Left ventricle myocardium inferior (tissue), 1 donor: Measurements from ENCODE around the gene CDYL. TPM values are rescaled to one million over a fixed set of nuclear protein-coding genes. Genes with fewer than 3 reads are reported as not detected.
A peak's percentile ranks its signal among the peaks of the same experiment; 100 is the strongest.

Experiments used
- DNase-seq: peaks from one replicate; pipeline ENCODE4 v3.0.0-alpha.2; 2020
- H3K27ac ChIP-seq: fragments of 200-600 bp; replicated peaks from 2 replicates; pipeline ENCODE4 v1.8.0; 2021
- H3K27me3 ChIP-seq: fragments of 200-600 bp; 2 replicates; pipeline ENCODE4 v1.8.0; 2021; ENCODE audit warnings: low read depth
- H3K36me3 ChIP-seq: fragments of 200-600 bp; 2 replicates; pipeline ENCODE4 v1.8.0; 2021
- H3K4me1 ChIP-seq: fragments of 200-600 bp; 2 replicates; pipeline ENCODE4 v1.8.0; 2021
- H3K4me3 ChIP-seq: fragments of 200-600 bp; 2 replicates; pipeline ENCODE4 v1.8.0; 2021; ENCODE audit warnings: mild to moderate bottlenecking, moderate library complexity
- H3K9me3 ChIP-seq: fragments of 200-600 bp; replicated peaks from 2 replicates; pipeline ENCODE4 v1.8.0; 2021
- intact Hi-C: fragments of 100-400 bp; cut with micrococcal nuclease; formaldehyde crosslinking; loops from one replicate; pipeline ENCODE4 v1.11.0; 2022
- total RNA-seq: library from RNA; stranded (reverse); fragmentation: NEBNext Ultra II Directional; extraction: Animal tissue kit (Norgen Biotek cat#: 25700); gene quantifications from one replicate; pipeline ENCODE4 v1.2.1, GENCODE V29; 2021
- TF ChIP-seq, protein P1 (sequence below): fragments of 200-600 bp; IDR thresholded peaks from 2 replicates; pipeline ENCODE4 v1.8.0; 2021; ENCODE audit warnings: antibody characterized with exemption, mild to moderate bottlenecking, borderline replicate concordance
- donor health status: DM: no; HTN: yes; CAD: no; lungs with severe emphysema.

The CDYL gene
- total RNA-seq, 1 donor from 2014 or later, result 27.7 TPM

DNA sequence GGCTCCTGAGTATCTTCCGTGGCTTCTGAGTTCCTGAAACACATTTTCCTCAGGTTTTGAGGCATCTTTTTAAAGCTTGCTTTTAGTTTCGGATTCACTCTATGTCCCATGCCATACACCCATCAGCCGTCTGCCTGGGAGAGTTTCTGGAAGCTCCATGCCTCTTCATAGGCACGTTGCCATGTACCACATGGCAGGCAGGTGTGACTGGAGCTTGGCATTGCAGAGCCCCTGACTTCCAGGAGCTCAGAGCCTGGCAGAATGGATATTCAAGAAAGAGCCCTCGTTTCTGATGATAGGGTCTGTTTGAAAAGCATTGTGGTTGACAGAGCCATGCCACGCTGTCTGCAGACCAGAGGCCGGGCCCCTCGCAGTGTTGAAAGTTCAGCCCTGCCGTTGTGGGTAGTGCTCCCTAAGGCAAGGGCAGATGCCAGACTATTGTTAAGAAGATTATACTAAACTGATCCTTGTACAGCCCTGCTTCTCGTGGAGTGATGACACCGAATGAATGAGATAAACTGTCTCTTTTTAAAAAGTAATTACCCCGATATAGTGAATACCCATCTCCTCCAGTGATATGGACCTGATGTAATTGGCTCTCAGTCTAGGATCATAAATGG is 127.7 kb downstream of the CDYL start:
- Histone ChIP-seq H3K4me1 (peaks cover 16% of the 10 kb centered on the region), H3K36me3 (peaks cover 13% of the 10 kb centered on the region), H3K27ac (no peak overlapping the region), H3K9me3 (peaks cover 8% of the 10 kb centered on the region), H3K4me3 (no peak overlapping the region), H3K27me3 (no peaks in the 10 kb centered on the region)
- DNase-seq, result no peak
- intact Hi-C loops, result no loop called here
- TF ChIP-seq, protein P1, sequence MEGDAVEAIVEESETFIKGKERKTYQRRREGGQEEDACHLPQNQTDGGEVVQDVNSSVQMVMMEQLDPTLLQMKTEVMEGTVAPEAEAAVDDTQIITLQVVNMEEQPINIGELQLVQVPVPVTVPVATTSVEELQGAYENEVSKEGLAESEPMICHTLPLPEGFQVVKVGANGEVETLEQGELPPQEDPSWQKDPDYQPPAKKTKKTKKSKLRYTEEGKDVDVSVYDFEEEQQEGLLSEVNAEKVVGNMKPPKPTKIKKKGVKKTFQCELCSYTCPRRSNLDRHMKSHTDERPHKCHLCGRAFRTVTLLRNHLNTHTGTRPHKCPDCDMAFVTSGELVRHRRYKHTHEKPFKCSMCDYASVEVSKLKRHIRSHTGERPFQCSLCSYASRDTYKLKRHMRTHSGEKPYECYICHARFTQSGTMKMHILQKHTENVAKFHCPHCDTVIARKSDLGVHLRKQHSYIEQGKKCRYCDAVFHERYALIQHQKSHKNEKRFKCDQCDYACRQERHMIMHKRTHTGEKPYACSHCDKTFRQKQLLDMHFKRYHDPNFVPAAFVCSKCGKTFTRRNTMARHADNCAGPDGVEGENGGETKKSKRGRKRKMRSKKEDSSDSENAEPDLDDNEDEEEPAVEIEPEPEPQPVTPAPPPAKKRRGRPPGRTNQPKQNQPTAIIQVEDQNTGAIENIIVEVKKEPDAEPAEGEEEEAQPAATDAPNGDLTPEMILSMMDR, result no peak

DNA sequence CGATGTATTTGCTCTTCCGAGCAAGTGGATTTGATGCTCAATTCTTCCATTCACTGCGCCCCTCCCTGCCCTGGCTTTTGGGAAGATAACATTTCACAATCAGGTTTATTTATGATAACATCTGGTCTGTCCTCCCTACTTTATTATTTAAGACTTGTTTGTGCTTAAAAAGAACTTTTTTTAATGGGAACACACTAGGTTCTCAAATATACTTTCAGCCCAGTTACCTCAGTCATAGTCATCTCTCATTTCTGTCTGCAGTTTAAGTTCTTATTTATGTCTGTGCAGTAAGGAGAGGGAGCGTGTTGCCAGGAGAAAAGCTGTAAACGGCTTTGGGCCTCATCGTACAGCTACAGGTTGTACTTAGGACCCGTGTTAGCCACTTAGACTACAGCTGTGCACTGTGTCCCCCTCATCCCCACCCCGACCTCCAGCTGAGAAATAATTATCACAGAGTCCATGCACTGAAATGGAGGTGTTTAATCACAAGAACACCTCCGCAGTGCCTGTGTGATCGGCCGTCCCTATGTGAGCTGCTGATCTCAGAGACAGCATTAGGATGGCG is 128.3 kb downstream of the CDYL start:
- Histone ChIP-seq H3K4me3 (no peak overlapping the region), H3K9me3 (peaks cover under 1% of the 10 kb centered on the region), H3K27me3 (no peaks in the 10 kb centered on the region), H3K27ac (no peak overlapping the region), H3K4me1 (peaks cover 16% of the 10 kb centered on the region), H3K36me3 (peaks cover 6% of the 10 kb centered on the region)
- intact Hi-C loops, result no loop called here
- DNase-seq, result no peak
- TF ChIP-seq, protein P1, result no peak

DNA sequence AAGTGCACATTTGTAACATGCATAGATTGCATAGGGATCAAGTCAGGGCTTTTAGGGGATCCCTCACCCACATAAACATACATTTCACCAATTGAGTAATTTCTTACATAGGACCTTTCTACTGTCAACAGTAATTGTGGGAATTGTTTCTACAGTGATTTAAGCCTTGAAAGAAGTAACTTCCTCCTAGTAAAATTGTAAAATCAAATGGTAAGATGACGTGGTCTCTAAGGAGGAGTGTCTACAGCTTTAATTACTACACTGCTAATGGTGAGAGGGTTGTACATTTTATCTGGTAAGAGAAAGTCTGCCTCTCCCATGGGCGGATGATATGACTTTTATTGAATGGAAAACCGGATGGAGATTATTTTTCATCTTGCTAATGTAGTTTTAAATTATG is 129.6 kb downstream of the CDYL start:
- H3K9me3 ChIP-seq, result no peaks in the 10 kb centered on the region
- intact Hi-C loops, result no loop called here
- H3K36me3 ChIP-seq, result peaks cover 6% of the 10 kb centered on the region
- no peak overlapping the region for H3K27ac ChIP-seq
- no peak for DNase-seq
- no peaks in the 10 kb centered on the region for H3K27me3 ChIP-seq
- peaks cover 16% of the 10 kb centered on the region for H3K4me1 ChIP-seq
- no peak overlapping the region for H3K4me3 ChIP-seq
- TF ChIP-seq, protein P1, result no peak

DNA sequence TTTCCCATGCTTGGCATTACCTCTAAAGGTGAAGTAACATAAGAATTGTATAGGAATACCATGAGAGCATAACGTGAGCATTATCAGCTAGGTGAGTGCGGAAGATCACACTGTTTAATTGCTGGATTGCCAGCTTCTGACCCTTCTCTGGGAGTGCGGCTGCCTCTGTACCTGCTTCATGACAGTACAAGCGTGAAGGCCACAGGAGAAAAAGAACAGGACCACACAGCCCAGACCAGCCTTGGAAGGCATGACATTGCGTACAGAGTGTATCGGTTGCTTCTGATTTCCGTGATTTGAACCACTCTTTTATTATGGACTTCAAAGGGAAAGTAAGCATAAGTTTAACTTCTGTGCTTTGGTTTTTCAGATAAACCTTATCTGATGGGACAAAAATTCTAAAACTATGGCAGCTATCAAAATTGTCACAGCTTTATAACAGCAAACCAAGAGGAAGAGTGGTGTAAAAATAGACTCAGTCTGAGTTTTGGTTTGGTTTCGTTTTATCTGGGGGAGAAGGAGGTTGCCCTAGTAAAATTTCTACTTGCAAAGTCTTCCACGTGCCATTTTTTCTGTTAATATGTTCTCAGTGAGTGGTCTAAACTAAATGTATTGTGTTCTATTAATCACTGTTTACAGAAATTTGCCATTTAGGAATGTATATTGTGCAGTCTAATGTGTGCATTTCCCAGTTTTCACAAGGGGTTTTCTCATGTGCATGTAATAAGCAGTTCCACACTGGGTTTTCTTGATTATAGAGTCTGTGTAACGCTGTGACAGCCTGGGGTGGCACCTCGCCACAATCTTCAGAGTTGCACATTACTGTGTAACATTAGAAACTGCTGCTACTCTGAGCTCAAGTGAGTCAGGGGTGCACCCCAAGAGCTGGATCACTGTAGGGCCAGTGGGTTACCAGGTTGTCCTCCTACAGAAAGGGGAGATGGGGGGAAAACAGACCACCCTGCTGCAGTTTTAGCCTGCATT is 130.4 kb downstream of the CDYL start:
- intact Hi-C loops, result no loop called here
- no peak for DNase-seq
- H3K27me3 ChIP-seq, result no peaks in the 10 kb centered on the region
- TF ChIP-seq, protein P1, result no peak
- H3K36me3 ChIP-seq, result peaks cover 6% of the 10 kb centered on the region
- H3K4me3 ChIP-seq, result peak overlapping the region; percentile 35
- peaks cover 16% of the 10 kb centered on the region for H3K4me1 ChIP-seq
- H3K9me3 ChIP-seq, result no peaks in the 10 kb centered on the region
- H3K27ac ChIP-seq, result no peak overlapping the region

DNA sequence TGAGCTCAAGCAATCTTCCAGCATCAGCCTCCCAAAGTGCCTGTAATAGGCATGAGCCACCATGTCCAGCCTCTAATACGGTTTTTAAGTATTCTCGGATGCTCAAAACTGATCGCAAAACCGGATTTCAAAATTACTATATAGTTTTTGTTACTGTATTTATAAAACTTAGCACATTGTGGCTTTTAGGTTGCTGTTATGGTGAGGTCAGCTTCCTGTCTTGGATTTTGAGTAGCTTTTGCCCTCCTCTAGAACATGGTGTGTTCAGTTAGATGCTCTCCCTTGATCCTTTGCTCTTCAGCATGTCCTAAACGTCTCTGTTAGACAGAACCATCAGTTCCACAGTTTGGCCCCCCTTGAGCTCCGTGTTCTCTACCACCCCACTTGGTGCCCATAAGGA is 131.4 kb downstream of the CDYL start:
- Histone ChIP-seq H3K27me3 (no peaks in the 10 kb centered on the region), H3K4me1 (peaks cover 16% of the 10 kb centered on the region), H3K36me3 (peaks cover 1% of the 10 kb centered on the region), H3K4me3 (no peak overlapping the region), H3K9me3 (no peaks in the 10 kb centered on the region), H3K27ac (no peak overlapping the region)
- intact Hi-C loops, result no loop called here
- no peak for DNase-seq
- TF ChIP-seq, protein P1, result no peak
